Mesendoderm (in vitro differentiated cells): ENCODE data around the gene TBC1D5.

Experiments
- DNase-seq: peaks from one replicate; pipeline ENCODE4 v3.0.0; 2013
- H2AK5ac ChIP-seq: 2 replicates; pipeline ENCODE4 v1.6.1; 2013; ENCODE audit warnings: low read length, inconsistent platforms
- H2BK120ac ChIP-seq: 2 replicates; pipeline ENCODE4 v1.6.1; 2013; ENCODE audit warnings: low read depth, mild to moderate bottlenecking, low read length, moderate library complexity, mixed read lengths
- H2BK15ac ChIP-seq: replicated peaks from 2 replicates; pipeline ENCODE4 v1.6.1; 2013; ENCODE audit warnings: low read depth, mild to moderate bottlenecking, moderate library complexity
- H2BK5ac ChIP-seq: 2 replicates; pipeline ENCODE4 v1.6.1; 2013; ENCODE audit warnings: low read length, inconsistent platforms
- H3K18ac ChIP-seq: 2 replicates; pipeline ENCODE4 v1.6.1; 2013; ENCODE audit warnings: mild to moderate bottlenecking, low read length, mixed read lengths
- H3K23ac ChIP-seq: one replicate; pipeline ENCODE4 v1.6.1; 2013; ENCODE audit warnings: low read length
- H3K27ac ChIP-seq: 2 replicates; pipeline ENCODE4 v1.5.1; 2013; ENCODE audit warnings: low read depth, mild to moderate bottlenecking, inconsistent platforms, low read length, moderate library complexity
- H3K27me3 ChIP-seq: 2 replicates; pipeline ENCODE4 v1.6.1; 2013; ENCODE audit warnings: low read length, control low read depth, mild to moderate bottlenecking, inconsistent platforms; ENCODE audit not compliant: insufficient read depth, poor library complexity
- H3K36me3 ChIP-seq: 2 replicates; pipeline ENCODE4 v1.6.1; 2013; ENCODE audit warnings: low read length, inconsistent platforms; ENCODE audit not compliant: control insufficient read depth, insufficient read depth
- H3K4ac ChIP-seq: one replicate; pipeline ENCODE4 v1.6.1; 2013; ENCODE audit warnings: low read depth, mild to moderate bottlenecking, low read length, moderate library complexity
- H3K4me1 ChIP-seq: 2 replicates; pipeline ENCODE4 v1.6.1; 2013; ENCODE audit warnings: low read depth, low read length, inconsistent platforms; ENCODE audit not compliant: control insufficient read depth
- H3K4me2 ChIP-seq: 2 replicates; pipeline ENCODE4 v1.6.1; 2013; ENCODE audit warnings: low read length
- H3K4me3 ChIP-seq: 2 replicates; pipeline ENCODE4 v1.5.1; 2013; ENCODE audit warnings: mild to moderate bottlenecking, low read length
- H3K56ac ChIP-seq: one replicate; pipeline ENCODE4 v1.6.1; 2013; ENCODE audit warnings: low read length
- H3K79me1 ChIP-seq: 2 replicates; pipeline ENCODE4 v1.6.1; 2013; ENCODE audit warnings: low read length, inconsistent platforms
- H3K79me2 ChIP-seq: 2 replicates; pipeline ENCODE4 v1.6.1; 2013; ENCODE audit warnings: mild to moderate bottlenecking, low read length; ENCODE audit not compliant: control insufficient read depth, insufficient read depth
- H3K9ac ChIP-seq: 2 replicates; pipeline ENCODE4 v1.6.1; 2013; ENCODE audit warnings: low read length, inconsistent platforms
- H4K5ac ChIP-seq: one replicate; pipeline ENCODE4 v1.6.1; 2013; ENCODE audit warnings: low read length
- H4K8ac ChIP-seq: one replicate; pipeline ENCODE4 v1.6.1; 2013; ENCODE audit warnings: low read depth, mild to moderate bottlenecking, control low read depth, low read length, moderate library complexity
- WGBS: extraction: QIAGEN DNeasy Blood & Tissue Kit; methylation state at CpG from one replicate; pipeline ENCODE4 v1.1.7; 2013; ENCODE audit warnings: low lambda C conversion rate, missing lambda C conversion rate; ENCODE audit not compliant: insufficient coverage; ENCODE audit errors: extremely low coverage; 5-methylcytosine and 5-hydroxymethylcytosine counted together

Gene TBC1D5

DNA sequence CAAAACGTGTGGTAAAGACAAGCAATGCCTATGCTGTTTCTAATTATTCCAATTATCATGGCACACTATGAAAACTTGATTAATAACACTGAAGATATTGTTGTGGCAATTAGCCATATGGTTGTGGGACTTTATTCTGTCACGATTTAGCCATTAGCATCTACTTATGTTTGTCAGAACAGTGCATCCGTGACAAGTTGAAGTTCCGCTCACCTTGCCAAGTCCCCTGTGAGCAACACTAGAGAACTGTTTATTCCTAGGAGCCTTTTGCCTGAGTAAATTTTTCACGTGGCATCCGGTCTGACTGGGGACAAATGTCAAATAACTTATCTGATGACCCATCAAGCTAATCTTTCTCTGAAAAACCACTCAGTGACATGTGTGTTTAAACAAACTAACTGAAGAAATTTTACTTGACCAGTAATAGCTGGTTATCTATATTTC lies 403.3 kb downstream of the TBC1D5 start:
- H4K5ac ChIP-seq: no peak overlapping the region
- DNase-seq: no peak
- no peak overlapping the region for H3K4me2 ChIP-seq
- H4K8ac ChIP-seq: no peak overlapping the region
- no peak overlapping the region for H2BK120ac ChIP-seq
- H3K36me3 ChIP-seq: no peaks in the 10 kb centered on the region
- no peak overlapping the region for H3K56ac ChIP-seq
- H3K23ac ChIP-seq: no peak overlapping the region
- no peak overlapping the region for H2BK5ac ChIP-seq
- no peaks in the 10 kb centered on the region for H3K79me2 ChIP-seq
- H3K9ac ChIP-seq: no peak overlapping the region
- no peaks in the 10 kb centered on the region for H3K79me1 ChIP-seq
- H3K27me3 ChIP-seq: no peaks in the 10 kb centered on the region
- H3K4me3 ChIP-seq: no peak overlapping the region
- H3K4ac ChIP-seq: no peak overlapping the region
- no CpG with 5 or more reads among the region's 6 CpGs for WGBS
- H3K4me1 ChIP-seq: no peaks in the 10 kb centered on the region
- no peak overlapping the region for H3K18ac ChIP-seq
- no peak overlapping the region for H3K27ac ChIP-seq
- H2BK15ac ChIP-seq: no peak overlapping the region
- H2AK5ac ChIP-seq: no peak overlapping the region

DNA sequence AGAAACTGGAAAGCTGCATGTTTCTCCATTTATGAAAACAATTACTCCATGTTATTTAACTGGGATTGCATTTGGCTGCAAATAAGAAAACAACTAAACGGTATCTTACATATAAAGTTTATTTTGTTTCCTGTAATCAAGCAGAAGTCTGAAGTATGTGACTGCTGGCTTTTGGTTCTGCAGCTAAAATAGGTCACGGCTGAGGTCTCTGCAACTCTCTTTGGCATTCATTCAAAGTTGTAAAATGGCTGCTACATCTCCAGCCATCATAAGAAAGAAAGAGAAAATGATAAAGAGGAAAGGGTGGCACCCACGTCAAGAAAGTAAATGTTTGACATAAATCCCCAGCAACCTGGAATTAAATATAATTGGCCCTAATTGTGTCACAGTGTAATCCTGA lies 406.1 kb downstream of the TBC1D5 start:
- Histone ChIP-seq H3K27me3 (no peaks in the 10 kb centered on the region), H3K79me1 (no peaks in the 10 kb centered on the region), H3K23ac (no peak overlapping the region), H3K9ac (no peak overlapping the region), H3K56ac (no peak overlapping the region), H4K5ac (no peak overlapping the region), H2AK5ac (no peak overlapping the region), H4K8ac (no peak overlapping the region), H2BK15ac (no peak overlapping the region), H3K79me2 (no peaks in the 10 kb centered on the region), H3K4me2 (no peak overlapping the region), H2BK120ac (no peak overlapping the region), H2BK5ac (no peak overlapping the region), H3K18ac (no peak overlapping the region), H3K36me3 (no peaks in the 10 kb centered on the region), H3K4ac (no peak overlapping the region), H3K4me3 (no peak overlapping the region), H3K27ac (no peak overlapping the region), H3K4me1 (peaks cover 3% of the 10 kb centered on the region)
- WGBS: no CpG with 5 or more reads among the region's 3 CpGs
- no peak for DNase-seq

- WGBS: no CpG with 5 or more reads among the region's 2 CpGs
- no peak overlapping the region for H2BK5ac ChIP-seq
- peak; percentile 21 for DNase-seq
Observed at GRCh38 chr3:17333893-17334292, 408.5 kb downstream of the TBC1D5 start.

DNA sequence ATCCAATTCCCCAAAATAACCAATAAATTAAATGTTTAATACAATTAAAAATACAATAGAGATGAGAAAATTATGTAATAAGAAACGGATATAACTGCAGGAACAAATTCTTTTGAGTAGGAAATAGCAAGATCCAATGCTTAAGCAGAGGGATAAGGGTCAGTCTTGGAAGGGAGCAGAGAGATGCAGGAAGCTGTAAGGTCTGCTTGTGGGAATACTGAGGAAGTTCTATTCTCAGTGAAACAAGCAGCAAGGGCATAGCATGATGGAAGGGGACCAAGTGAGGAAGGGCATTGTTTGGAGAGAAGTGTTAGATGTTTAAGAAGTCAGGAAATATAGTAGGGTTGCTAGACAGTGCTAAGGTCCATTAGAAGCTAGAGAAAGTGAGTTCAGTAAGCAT lies 409.0 kb downstream of the TBC1D5 start:
- no CpG with 5 or more reads among the region's 1 CpG for WGBS
- Histone ChIP-seq H2BK120ac (no peak overlapping the region), H3K4me2 (no peak overlapping the region), H3K27me3 (no peaks in the 10 kb centered on the region), H3K79me1 (no peaks in the 10 kb centered on the region), H3K23ac (no peak overlapping the region), H3K79me2 (no peaks in the 10 kb centered on the region), H3K27ac (no peak overlapping the region), H3K4me3 (no peak overlapping the region), H3K36me3 (no peaks in the 10 kb centered on the region), H2BK5ac (no peak overlapping the region), H3K56ac (no peak overlapping the region), H3K18ac (no peak overlapping the region), H4K5ac (no peak overlapping the region), H3K4ac (no peak overlapping the region), H3K4me1 (peaks cover 3% of the 10 kb centered on the region), H3K9ac (no peak overlapping the region), H4K8ac (no peak overlapping the region), H2AK5ac (no peak overlapping the region), H2BK15ac (no peak overlapping the region)
- no peak for DNase-seq

More at GRCh38 chr3:17333893-17334292, 408.5 kb downstream of the TBC1D5 start:
- no peaks in the 10 kb centered on the region for H3K36me3 ChIP-seq
- H3K79me2 ChIP-seq: no peaks in the 10 kb centered on the region
- H2BK120ac ChIP-seq: no peak overlapping the region
- no peak overlapping the region for H3K18ac ChIP-seq
- no peak overlapping the region for H2AK5ac ChIP-seq
- H3K4me1 ChIP-seq: peaks cover 3% of the 10 kb centered on the region
- H3K27ac ChIP-seq: no peak overlapping the region
- H3K9ac ChIP-seq: no peak overlapping the region
- no peak overlapping the region for H3K56ac ChIP-seq
- H2BK15ac ChIP-seq: no peak overlapping the region
- no peak overlapping the region for H3K4ac ChIP-seq
- no peak overlapping the region for H3K4me3 ChIP-seq
- no peak overlapping the region for H3K23ac ChIP-seq
- H3K4me2 ChIP-seq: no peak overlapping the region
- H4K8ac ChIP-seq: no peak overlapping the region
- no peak overlapping the region for H4K5ac ChIP-seq
- no peaks in the 10 kb centered on the region for H3K27me3 ChIP-seq
- no peaks in the 10 kb centered on the region for H3K79me1 ChIP-seq

DNA sequence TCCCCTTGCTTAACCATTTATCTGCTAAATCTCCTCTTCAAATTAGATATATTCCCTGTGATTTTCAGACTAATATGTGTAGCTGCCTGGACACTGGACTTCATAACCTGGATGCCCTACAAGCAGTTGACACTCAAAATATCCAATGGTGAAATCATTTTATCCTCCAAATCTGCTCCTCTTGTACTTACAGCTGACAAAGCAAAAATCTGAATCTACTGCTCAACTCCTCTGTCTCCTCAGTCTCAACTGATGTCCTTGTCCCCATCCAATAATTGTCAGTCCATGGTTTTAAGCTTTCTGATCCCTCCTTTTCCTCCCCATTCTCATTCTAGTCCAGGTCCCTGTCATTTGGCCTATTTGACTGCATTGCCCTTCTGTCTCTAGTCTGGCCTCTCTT lies 411.8 kb downstream of the TBC1D5 start:
- H3K18ac ChIP-seq: no peak overlapping the region
- H2BK120ac ChIP-seq: no peak overlapping the region
- H3K27ac ChIP-seq: no peak overlapping the region
- no peak overlapping the region for H3K4me2 ChIP-seq
- H3K56ac ChIP-seq: no peak overlapping the region
- H3K4ac ChIP-seq: no peak overlapping the region
- H2BK15ac ChIP-seq: no peak overlapping the region
- no peak overlapping the region for H2AK5ac ChIP-seq
- no peak overlapping the region for H3K9ac ChIP-seq
- no peak overlapping the region for H4K5ac ChIP-seq
- no peaks in the 10 kb centered on the region for H3K36me3 ChIP-seq
- H4K8ac ChIP-seq: no peak overlapping the region
- no peak overlapping the region for H2BK5ac ChIP-seq
- H3K79me2 ChIP-seq: no peaks in the 10 kb centered on the region
- H3K79me1 ChIP-seq: no peaks in the 10 kb centered on the region
- no peak overlapping the region for H3K23ac ChIP-seq
- H3K27me3 ChIP-seq: no peaks in the 10 kb centered on the region
- no peak for DNase-seq
- peaks cover 3% of the 10 kb centered on the region for H3K4me1 ChIP-seq
- H3K4me3 ChIP-seq: no peak overlapping the region

- Histone ChIP-seq H3K79me1 (no peaks in the 10 kb centered on the region), H3K4me3 (no peak overlapping the region), H3K4me1 (peaks cover 3% of the 10 kb centered on the region), H3K27me3 (no peaks in the 10 kb centered on the region), H3K79me2 (no peaks in the 10 kb centered on the region), H4K8ac (no peak overlapping the region), H3K36me3 (no peaks in the 10 kb centered on the region), H3K56ac (no peak overlapping the region), H4K5ac (no peak overlapping the region), H2BK5ac (no peak overlapping the region), H2BK15ac (no peak overlapping the region), H3K27ac (no peak overlapping the region), H3K23ac (no peak overlapping the region), H3K4ac (no peak overlapping the region), H2AK5ac (no peak overlapping the region), H3K4me2 (no peak overlapping the region), H3K9ac (no peak overlapping the region), H2BK120ac (no peak overlapping the region), H3K18ac (no peak overlapping the region)
- WGBS: no CpG with 5 or more reads among the region's 1 CpG
- DNase-seq: no peak
Observed at GRCh38 chr3:17329927-17330326, 412.5 kb downstream of the TBC1D5 start.
